GM23338 (cell line): ENCODE measurements around the gene PITHD1. TPM values are rescaled to one million over a fixed set of nuclear protein-coding genes. Genes with fewer than 3 reads are reported as not detected.

Source experiments
- ATAC-seq: fragments of 200-7000 bp; cut with Tn5 transposase; 3 replicates; pipeline ENCODE4 v1.9.1; 2020
- DNase-seq: peaks from one replicate; pipeline ENCODE4 v3.0.0-alpha.2; 2015; ENCODE audit warnings: low spot score
- H2AFZ ChIP-seq: fragments of 200-600 bp; sonication (generic); 2 replicates; pipeline ENCODE4 v1.8.0; 2016; ENCODE audit warnings: antibody characterized with exemption, mild to moderate bottlenecking, moderate library complexity
- H3F3A ChIP-seq: fragments of 200-600 bp; sonication (generic); replicated peaks from 2 replicates; pipeline ENCODE4 v1.8.0; 2017; ENCODE audit warnings: antibody characterized with exemption, mixed run types, low read depth
- H3K27ac ChIP-seq: fragments of 200-600 bp; sonication (generic); 2 replicates; pipeline ENCODE4 v1.6.1; 2016; ENCODE audit warnings: low read depth
- H3K27me3 ChIP-seq: fragments of 200-600 bp; sonication (generic); 2 replicates; pipeline ENCODE4 v1.8.0; 2016; ENCODE audit warnings: mild to moderate bottlenecking, mixed run types, moderate library complexity; ENCODE audit not compliant: insufficient read depth
- H3K36me3 ChIP-seq: fragments of 200-600 bp; sonication (generic); 2 replicates; pipeline ENCODE4 v1.8.0; 2016; ENCODE audit warnings: mild to moderate bottlenecking; ENCODE audit not compliant: insufficient read depth
- H3K4me1 ChIP-seq: fragments of 200-600 bp; sonication (generic); 2 replicates; pipeline ENCODE4 v1.8.0; 2016; ENCODE audit warnings: mild to moderate bottlenecking, moderate library complexity; ENCODE audit not compliant: insufficient read depth
- H3K4me2 ChIP-seq: fragments of 200-600 bp; sonication (generic); 2 replicates; pipeline ENCODE4 v1.7.1; 2017; ENCODE audit warnings: mixed run types
- H3K4me3 ChIP-seq: fragments of 200-600 bp; sonication (generic); 2 replicates; pipeline ENCODE4 v1.6.1; 2016; ENCODE audit warnings: mixed run types
- H3K79me2 ChIP-seq: fragments of 200-600 bp; sonication (generic); replicated peaks from 2 replicates; pipeline ENCODE4 v1.8.0; 2017; ENCODE audit warnings: mild to moderate bottlenecking; ENCODE audit not compliant: insufficient read depth
- H3K9me2 ChIP-seq: fragments of 200-600 bp; sonication (generic); 2 replicates; pipeline ENCODE4 v1.8.0; 2017; ENCODE audit not compliant: insufficient read depth
- H4K20me1 ChIP-seq: fragments of 200-600 bp; sonication (generic); replicated peaks from 2 replicates; pipeline ENCODE4 v1.8.0; 2017; ENCODE audit warnings: mild to moderate bottlenecking; ENCODE audit not compliant: insufficient read depth
- H3K27ac Mint-ChIP-seq: 2 replicates; pipeline ENCODE4 v1.8.0; 2020; ENCODE audit warnings: inconsistent platforms, mild to moderate bottlenecking, moderate library complexity, mixed read lengths
- H3K27me3 Mint-ChIP-seq: 3 replicates; pipeline ENCODE4 v1.8.0; 2022; ENCODE audit warnings: low read depth, mild to moderate bottlenecking, moderate library complexity, mixed read lengths, inconsistent platforms; ENCODE audit not compliant: insufficient read depth, poor library complexity
- H3K36me3 Mint-ChIP-seq: 3 replicates; pipeline ENCODE4 v1.8.0; 2021; ENCODE audit warnings: low read depth, mild to moderate bottlenecking, inconsistent platforms, moderate library complexity, mixed read lengths
- H3K4me1 Mint-ChIP-seq: 3 replicates; pipeline ENCODE4 v1.8.0; 2020; ENCODE audit warnings: mild to moderate bottlenecking, inconsistent platforms, mixed read lengths
- H3K4me3 Mint-ChIP-seq: 3 replicates; pipeline ENCODE4 v1.8.0; 2021; ENCODE audit warnings: moderate library complexity, mild to moderate bottlenecking, inconsistent platforms, mixed read lengths
- H3K9me3 Mint-ChIP-seq: 3 replicates; pipeline ENCODE4 v1.8.0; 2020; ENCODE audit warnings: moderate library complexity, mild to moderate bottlenecking, inconsistent platforms, mixed read lengths
- CREB1 ChIP-seq: fragments of 250-450 bp; sonication (Bioruptor Pico); IDR thresholded peaks from 2 replicates; pipeline ENCODE4 v1.5.0; 2020; ENCODE audit warnings: low read depth, mild to moderate bottlenecking, moderate library complexity
- EZH2phosphoT487 ChIP-seq: fragments of 200-600 bp; sonication (generic); IDR thresholded peaks from one replicate; pipeline ENCODE4 v1.8.1; 2018; ENCODE audit warnings: antibody characterized with exemption; ENCODE audit not compliant: unreplicated experiment
- JUNB ChIP-seq: IDR thresholded peaks from one replicate; pipeline ENCODE4 v1.6.1; 2016; ENCODE audit warnings: antibody characterized with exemption; ENCODE audit not compliant: unreplicated experiment
- NANOG ChIP-seq: IDR thresholded peaks from 2 replicates; pipeline ENCODE4 v1.6.1; 2016; ENCODE audit warnings: antibody characterized with exemption, borderline replicate concordance
- POLR2AphosphoS5 ChIP-seq: IDR thresholded peaks from 2 replicates; pipeline ENCODE4 v1.6.1; 2016; ENCODE audit warnings: antibody characterized with exemption, low read depth
- STAT1 ChIP-seq: IDR thresholded peaks from one replicate; pipeline ENCODE4 v1.6.1; 2016; ENCODE audit warnings: antibody characterized with exemption; ENCODE audit not compliant: unreplicated experiment
- ZNF331 ChIP-seq: fragments of 250-450 bp; sonication (Bioruptor Pico); IDR thresholded peaks from 2 replicates; pipeline ENCODE4 v1.5.0; 2020; ENCODE audit warnings: low read depth, mild to moderate bottlenecking, moderate library complexity
- polyA plus RNA-seq: library from polyadenylated mRNA; unstranded; fragments of >200 nt; fragmentation: Nextera tagmentation; extraction: Ambion mirVana; gene quantifications from 2 replicates; pipeline ENCODE4 v1.2.1, GENCODE V29; 2016
- total RNA-seq: library from RNA; depleted of rRNA; stranded (reverse); fragments of >200 nt; shearing (Covaris generic); gene quantifications from 2 replicates; pipeline ENCODE4 v1.2.3, GENCODE V29; 2014
- TF ChIP-seq, protein P1 (sequence below): fragments of 250-450 bp; sonication (Bioruptor Pico); IDR thresholded peaks from 2 replicates; pipeline ENCODE4 v1.5.0; 2020; ENCODE audit warnings: mild to moderate bottlenecking, moderate library complexity
- TF ChIP-seq, protein P2 (sequence below): IDR thresholded peaks from 2 replicates; pipeline ENCODE4 v1.6.1; 2016; ENCODE audit warnings: antibody characterized with exemption

Gene PITHD1
- total and polyA plus RNA-seq, 2 experiments from 2014 or later = 52.9 to 99.0 TPM

DNA sequence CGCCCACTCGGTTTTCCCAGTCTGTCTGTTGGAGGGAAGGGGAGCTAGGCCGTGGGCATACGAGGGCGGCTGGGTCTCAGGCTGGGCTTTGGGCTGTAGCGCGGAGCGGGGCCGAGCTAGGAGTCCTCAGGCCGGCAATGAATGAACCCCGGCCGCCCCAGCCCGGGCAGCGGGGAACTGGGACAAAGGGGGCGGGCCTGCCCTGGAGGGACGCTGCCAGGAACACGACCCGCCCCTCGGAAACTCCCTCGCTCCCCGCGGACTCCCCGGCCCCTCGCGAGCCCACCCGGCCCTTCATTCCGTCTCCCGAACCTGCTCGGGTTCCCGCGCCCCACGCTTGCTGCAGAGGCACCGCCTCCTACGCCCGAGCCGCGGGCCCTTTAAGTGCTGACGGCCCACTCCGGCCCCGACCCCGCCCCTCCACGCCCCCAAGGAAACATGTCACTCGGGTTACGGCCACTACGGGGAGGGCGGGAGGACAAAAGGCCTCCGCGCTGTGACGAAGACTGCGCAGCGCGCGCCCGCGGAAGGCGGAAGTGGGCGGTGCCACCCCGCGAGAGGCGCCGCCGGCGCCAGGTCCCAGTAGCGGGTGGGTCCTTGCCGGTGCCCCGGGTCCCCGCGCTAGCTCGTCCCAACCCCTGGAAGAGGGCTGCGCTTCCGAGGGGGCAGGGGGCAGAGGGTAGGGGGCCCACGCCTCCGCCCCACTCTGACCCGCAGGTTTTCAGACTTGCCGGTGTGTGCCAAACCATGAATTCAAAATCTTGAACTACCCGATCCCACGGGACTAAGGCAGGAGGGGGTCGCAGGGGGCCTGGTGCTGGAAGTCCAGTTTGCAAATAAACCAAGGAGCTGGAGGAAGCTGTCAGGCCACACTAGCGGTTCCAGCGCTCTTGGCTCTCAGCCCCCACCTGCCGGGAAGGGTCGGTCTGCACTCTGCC lies 22.5 kb downstream of the PITHD1 start, which contains the start of gene GALE:
TSS of gene GALE (minus strand) at position 355 of the 938 bp plus-strand sequence. CDS start 1,747 bp downstream, outside the sequence.
- ATAC-seq = peak; percentile 65
- peaks cover 24% of the 10 kb centered on the region for H3K36me3 Mint-ChIP-seq
- H2AFZ ChIP-seq = peak within 1 kb of the TSS; percentile 94

More for the DNA sequence above, 22.5 kb downstream of the PITHD1 start, which contains the start of gene GALE:
- Mint-ChIP-seq H3K9me3 (no peaks in the 10 kb centered on the region), H3K4me3 (peak within 1 kb of the TSS; percentile 98), H3K27me3 (peaks cover 21% of the 10 kb centered on the region), H3K27ac (peak within 1 kb of the TSS; percentile 97), H3K4me1 (peaks cover 12% of the 10 kb centered on the region; the same call in 2 of the 3 replicates)
- H3K9me2 ChIP-seq = no peaks in the 10 kb centered on the region
- no peaks in the 10 kb centered on the region for H3K36me3 ChIP-seq
- H3F3A ChIP-seq = peaks cover 11% of the 10 kb centered on the region; the same call in 1 of the 2 replicates
- no peak within 1 kb of the TSS for H3K27ac ChIP-seq
- TF ChIP-seq EZH2phosphoT487 = no peak
- TF ChIP-seq, protein P1, sequence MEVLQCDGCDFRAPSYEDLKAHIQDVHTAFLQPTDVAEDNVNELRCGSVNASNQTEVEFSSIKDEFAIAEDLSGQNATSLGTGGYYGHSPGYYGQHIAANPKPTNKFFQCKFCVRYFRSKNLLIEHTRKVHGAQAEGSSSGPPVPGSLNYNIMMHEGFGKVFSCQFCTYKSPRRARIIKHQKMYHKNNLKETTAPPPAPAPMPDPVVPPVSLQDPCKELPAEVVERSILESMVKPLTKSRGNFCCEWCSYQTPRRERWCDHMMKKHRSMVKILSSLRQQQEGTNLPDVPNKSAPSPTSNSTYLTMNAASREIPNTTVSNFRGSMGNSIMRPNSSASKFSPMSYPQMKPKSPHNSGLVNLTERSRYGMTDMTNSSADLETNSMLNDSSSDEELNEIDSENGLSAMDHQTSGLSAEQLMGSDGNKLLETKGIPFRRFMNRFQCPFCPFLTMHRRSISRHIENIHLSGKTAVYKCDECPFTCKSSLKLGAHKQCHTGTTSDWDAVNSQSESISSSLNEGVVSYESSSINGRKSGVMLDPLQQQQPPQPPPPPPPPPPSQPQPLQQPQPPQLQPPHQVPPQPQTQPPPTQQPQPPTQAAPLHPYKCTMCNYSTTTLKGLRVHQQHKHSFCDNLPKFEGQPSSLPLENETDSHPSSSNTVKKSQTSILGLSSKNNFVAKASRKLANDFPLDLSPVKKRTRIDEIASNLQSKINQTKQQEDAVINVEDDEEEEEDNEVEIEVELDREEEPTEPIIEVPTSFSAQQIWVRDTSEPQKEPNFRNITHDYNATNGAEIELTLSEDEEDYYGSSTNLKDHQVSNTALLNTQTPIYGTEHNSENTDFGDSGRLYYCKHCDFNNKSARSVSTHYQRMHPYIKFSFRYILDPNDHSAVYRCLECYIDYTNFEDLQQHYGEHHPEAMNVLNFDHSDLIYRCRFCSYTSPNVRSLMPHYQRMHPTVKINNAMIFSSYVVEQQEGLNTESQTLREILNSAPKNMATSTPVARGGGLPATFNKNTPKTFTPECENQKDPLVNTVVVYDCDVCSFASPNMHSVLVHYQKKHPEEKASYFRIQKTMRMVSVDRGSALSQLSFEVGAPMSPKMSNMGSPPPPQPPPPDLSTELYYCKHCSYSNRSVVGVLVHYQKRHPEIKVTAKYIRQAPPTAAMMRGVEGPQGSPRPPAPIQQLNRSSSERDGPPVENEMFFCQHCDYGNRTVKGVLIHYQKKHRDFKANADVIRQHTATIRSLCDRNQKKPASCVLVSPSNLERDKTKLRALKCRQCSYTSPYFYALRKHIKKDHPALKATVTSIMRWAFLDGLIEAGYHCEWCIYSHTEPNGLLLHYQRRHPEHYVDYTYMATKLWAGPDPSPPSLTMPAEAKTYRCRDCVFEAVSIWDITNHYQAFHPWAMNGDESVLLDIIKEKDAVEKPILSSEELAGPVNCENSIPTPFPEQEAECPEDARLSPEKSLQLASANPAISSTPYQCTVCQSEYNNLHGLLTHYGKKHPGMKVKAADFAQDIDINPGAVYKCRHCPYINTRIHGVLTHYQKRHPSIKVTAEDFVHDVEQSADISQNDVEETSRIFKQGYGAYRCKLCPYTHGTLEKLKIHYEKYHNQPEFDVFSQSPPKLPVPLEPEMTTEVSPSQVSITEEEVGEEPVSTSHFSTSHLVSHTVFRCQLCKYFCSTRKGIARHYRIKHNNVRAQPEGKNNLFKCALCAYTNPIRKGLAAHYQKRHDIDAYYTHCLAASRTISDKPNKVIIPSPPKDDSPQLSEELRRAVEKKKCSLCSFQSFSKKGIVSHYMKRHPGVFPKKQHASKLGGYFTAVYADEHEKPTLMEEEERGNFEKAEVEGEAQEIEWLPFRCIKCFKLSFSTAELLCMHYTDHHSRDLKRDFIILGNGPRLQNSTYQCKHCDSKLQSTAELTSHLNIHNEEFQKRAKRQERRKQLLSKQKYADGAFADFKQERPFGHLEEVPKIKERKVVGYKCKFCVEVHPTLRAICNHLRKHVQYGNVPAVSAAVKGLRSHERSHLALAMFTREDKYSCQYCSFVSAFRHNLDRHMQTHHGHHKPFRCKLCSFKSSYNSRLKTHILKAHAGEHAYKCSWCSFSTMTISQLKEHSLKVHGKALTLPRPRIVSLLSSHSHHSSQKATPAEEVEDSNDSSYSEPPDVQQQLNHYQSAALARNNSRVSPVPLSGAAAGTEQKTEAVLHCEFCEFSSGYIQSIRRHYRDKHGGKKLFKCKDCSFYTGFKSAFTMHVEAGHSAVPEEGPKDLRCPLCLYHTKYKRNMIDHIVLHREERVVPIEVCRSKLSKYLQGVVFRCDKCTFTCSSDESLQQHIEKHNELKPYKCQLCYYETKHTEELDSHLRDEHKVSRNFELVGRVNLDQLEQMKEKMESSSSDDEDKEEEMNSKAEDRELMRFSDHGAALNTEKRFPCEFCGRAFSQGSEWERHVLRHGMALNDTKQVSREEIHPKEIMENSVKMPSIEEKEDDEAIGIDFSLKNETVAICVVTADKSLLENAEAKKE (CRISPR knock-in tag) = no peak
- TF ChIP-seq CREB1 (CRISPR knock-in tag) = peak; percentile 78
- TF ChIP-seq, protein P2, sequence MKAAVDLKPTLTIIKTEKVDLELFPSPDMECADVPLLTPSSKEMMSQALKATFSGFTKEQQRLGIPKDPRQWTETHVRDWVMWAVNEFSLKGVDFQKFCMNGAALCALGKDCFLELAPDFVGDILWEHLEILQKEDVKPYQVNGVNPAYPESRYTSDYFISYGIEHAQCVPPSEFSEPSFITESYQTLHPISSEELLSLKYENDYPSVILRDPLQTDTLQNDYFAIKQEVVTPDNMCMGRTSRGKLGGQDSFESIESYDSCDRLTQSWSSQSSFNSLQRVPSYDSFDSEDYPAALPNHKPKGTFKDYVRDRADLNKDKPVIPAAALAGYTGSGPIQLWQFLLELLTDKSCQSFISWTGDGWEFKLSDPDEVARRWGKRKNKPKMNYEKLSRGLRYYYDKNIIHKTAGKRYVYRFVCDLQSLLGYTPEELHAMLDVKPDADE = peak; percentile 56; the same call in 1 of the 2 replicates
- peak; percentile 60 for TF ChIP-seq POLR2AphosphoS5
- no peak for TF ChIP-seq JUNB
- no peak for TF ChIP-seq STAT1
- no peak for TF ChIP-seq NANOG
- no peak for TF ChIP-seq ZNF331 (CRISPR knock-in tag)
- peaks cover 14% of the 10 kb centered on the region for H3K27me3 ChIP-seq
- DNase-seq = peak; percentile 76
- H3K79me2 ChIP-seq = no peaks in the 10 kb centered on the region
- peaks cover 15% of the 10 kb centered on the region for H3K4me1 ChIP-seq
- H3K4me2 ChIP-seq = peak within 1 kb of the TSS; percentile 98
- H3K4me3 ChIP-seq = peak within 1 kb of the TSS; percentile 91
- 0 out of 2 replicates have a peak, but pooled peaks cover 8% of the 10 kb centered on the region for H4K20me1 ChIP-seq
